Urothelium cell line (cell line): ENCODE measurements around the gene HECTD3.
"Not testable (repeated sequence)": the region's sequence is repeated elsewhere in the genome, so short reads cannot be mapped to it uniquely, and the experiment has no call there.

ENCODE experiments used
- DNase-seq: peaks from one replicate; pipeline ENCODE4 v3.0.0; 2011; ENCODE audit warnings: low spot score, mixed read lengths
- FAIRE-seq: peaks from 2 replicates; lab custom pipeline; 2011; peaks lifted over from hg19 to GRCh38; lab: Jason Lieb, UNC

The HECTD3 gene

GRCh38 chr1:44994309-44994898, 16.7 kb downstream of the HECTD3 start:
- FAIRE-seq (no peak), DNase-seq (no peak)

- FAIRE-seq (no peak), DNase-seq (no peak)
Observed at GRCh38 chr1:44988531-44989156, 22.5 kb downstream of the HECTD3 start.

GRCh38 chr1:44985747-44986359, 25.3 kb downstream of the HECTD3 start:
- no peak for DNase-seq
- no peak for FAIRE-seq

- DNase-seq, FAIRE-seq: not testable (repeated sequence)
Observed at GRCh38 chr1:44977372-44977771, 33.8 kb downstream of the HECTD3 start.

GRCh38 chr1:44976252-44976651, 34.9 kb downstream of the HECTD3 start:
- no peak for FAIRE-seq

GRCh38 chr1:44973645-44974044, 37.5 kb downstream of the HECTD3 start:
- DNase-seq (no peak), FAIRE-seq (no peak)

More at GRCh38 chr1:44976252-44976651, 34.9 kb downstream of the HECTD3 start:
- DNase-seq: no peak

- DNase-seq: peak; percentile 17
- no peak for FAIRE-seq
Observed at GRCh38 chr1:44970317-44970716, 40.8 kb downstream of the HECTD3 start.

- FAIRE-seq (no peak), DNase-seq (no peak)
Observed at GRCh38 chr1:44964396-44964795, 46.7 kb downstream of the HECTD3 start.

- DNase-seq (no peak), FAIRE-seq (no peak)
Observed at GRCh38 chr1:44962729-44963128, 48.4 kb downstream of the HECTD3 start.

GRCh38 chr1:44962022-44962421, 49.1 kb downstream of the HECTD3 start:
- not testable (repeated sequence) for FAIRE-seq, DNase-seq

- not testable (repeated sequence) for FAIRE-seq, DNase-seq
Observed at GRCh38 chr1:44957566-44957965, 53.6 kb downstream of the HECTD3 start.

GRCh38 chr1:44956077-44956476, 55.0 kb downstream of the HECTD3 start:
- not testable (repeated sequence) for FAIRE-seq, DNase-seq
